HepG2 (cell line): Measurements from ENCODE around the gene ERC1. TPM values are rescaled to one million over a fixed set of nuclear protein-coding genes. Genes with fewer than 3 reads are reported as not detected.

Source experiments
- ATAC-seq: fragments of 200-7000 bp; cut with Tn5 transposase; 3 replicates; pipeline ENCODE4 v1.9.1; 2020; ENCODE audit warnings: mild to moderate bottlenecking, moderate library complexity
- BruUV-seq: library from RNA; stranded (reverse); fragments of 400-500 nt; replicated peaks from 2 replicates; lab custom pipeline; 2021; lab: Mats Ljungman, UMichigan
- CTCF ChIA-PET: fragments of 300-600 bp; formaldehyde crosslinking; extraction: SDS; loops from one replicate; lab custom pipeline; 2021; ENCODE audit warnings: low total read pairs, inconsistent platforms, low intra/inter-chr PET ratio; lab: Yijun Ruan, JAX
- POLR2A ChIA-PET: fragments of 350-600 bp; sonication (Branson Sonifier 250); formaldehyde crosslinking; loops from one replicate; lab custom pipeline; 2020; ENCODE audit warnings: antibody characterized with exemption, inconsistent platforms; lab: Yijun Ruan, JAX
- DNase-seq: peaks from one replicate; pipeline ENCODE4 v3.0.0-alpha.2; 2015; ENCODE audit warnings: low spot score
- FAIRE-seq: peaks from 3 replicates; lab custom pipeline; 2011; peaks lifted over from hg19 to GRCh38; lab: Jason Lieb, UNC
- H2AFZ ChIP-seq: one replicate; pipeline ENCODE4 v1.6.1; 2011; ENCODE audit warnings: low read length, inconsistent platforms
- H3K27ac ChIP-seq: fragments of 300-600 bp; 3 replicates; pipeline ENCODE4 v1.8.0; 2011; ENCODE audit warnings: mixed run types, mild to moderate bottlenecking, mixed read lengths, low read length, inconsistent platforms; ENCODE audit not compliant: insufficient read depth; ENCODE audit errors: extremely low read length
- H3K27me3 ChIP-seq, 2 experiments: fragments of 200-600 bp in 1 of 2; 2 replicates in 1 of 2; 3 replicates in 1 of 2; pipeline versions ENCODE4 v1.6.0 to v1.8.0; 2011; ENCODE audit warnings: low read length in 2 of 2, mild to moderate bottlenecking in 2 of 2, moderate library complexity in 2 of 2, inconsistent platforms in 1 of 2; ENCODE audit not compliant: insufficient read depth in 2 of 2, control insufficient read depth in 1 of 2
- H3K36me3 ChIP-seq, 2 experiments: fragments of 200-600 bp in 1 of 2; replicated peaks in 1 of 2; 2 replicates in 1 of 2; 3 replicates in 1 of 2; pipeline versions ENCODE4 v1.5.1 to v1.8.0; 2011; ENCODE audit warnings: low read length in 2 of 2, inconsistent platforms in 1 of 2; ENCODE audit not compliant: insufficient read depth in 2 of 2, control insufficient read depth in 1 of 2
- H3K4me1 ChIP-seq: 2 replicates; pipeline ENCODE4 v1.5.1; 2012; ENCODE audit warnings: low read length, inconsistent platforms; ENCODE audit not compliant: insufficient read depth
- H3K4me2 ChIP-seq: 2 replicates; pipeline ENCODE4 v1.6.0; 2011; ENCODE audit warnings: low read depth, low read length, inconsistent platforms
- H3K4me3 ChIP-seq, 3 experiments: fragments of 200-600 bp in 1 of 3; sonication (generic), shearing (Covaris generic) in 1 of 3; replicated peaks in 1 of 3; 2 replicates each; pipeline ENCODE4 v1.5.1; 2011 to 2016; ENCODE audit warnings: low read length in 3 of 3, inconsistent platforms in 2 of 3, low read depth in 2 of 3, mild to moderate bottlenecking in 2 of 3, control low read depth in 1 of 3, mixed read lengths in 1 of 3; ENCODE audit not compliant: insufficient read depth in 1 of 3
- H3K79me2 ChIP-seq: one replicate; pipeline ENCODE4 v1.6.1; 2011; ENCODE audit warnings: low read length, inconsistent platforms; ENCODE audit not compliant: insufficient read depth
- H3K9ac ChIP-seq: 2 replicates; pipeline ENCODE4 v1.6.0; 2011; ENCODE audit warnings: mild to moderate bottlenecking, low read depth, low read length, inconsistent platforms; ENCODE audit not compliant: insufficient read depth
- H3K9me3 ChIP-seq: 2 replicates; pipeline ENCODE4 v1.5.1; 2012; ENCODE audit warnings: mild to moderate bottlenecking, low read length
- H4K20me1 ChIP-seq: 2 replicates; pipeline ENCODE4 v1.6.0; 2011; ENCODE audit warnings: inconsistent platforms, mild to moderate bottlenecking, low read length, moderate library complexity; ENCODE audit not compliant: insufficient read depth
- AGO1 ChIP-seq: fragments of 200-400 bp; formaldehyde crosslinking; IDR thresholded peaks from 2 replicates; pipeline ENCODE4 v1.6.1; 2017; ENCODE audit warnings: mild to moderate bottlenecking, low read depth, low read length, moderate library complexity; ENCODE audit not compliant: poor library complexity, severe bottlenecking
- ARNT2 ChIP-seq: sonication (generic); formaldehyde crosslinking; IDR thresholded peaks from 2 replicates; pipeline ENCODE4 v1.8.0; 2022; ENCODE audit warnings: mild to moderate bottlenecking, low read depth, missing genetic modification reagents, moderate library complexity
- EHMT2 ChIP-seq: fragments of 200-600 bp; sonication (generic); IDR thresholded peaks from 2 replicates; pipeline ENCODE4 v1.7.0; 2017; ENCODE audit warnings: antibody characterized with exemption, low read depth, low read length, borderline replicate concordance
- ERF ChIP-seq: IDR thresholded peaks from 2 replicates; pipeline ENCODE4 v1.6.1; 2018; ENCODE audit warnings: missing biosample characterization, missing genetic modification reagents
- FOSL2 ChIP-seq: sonication (generic); formaldehyde crosslinking; IDR thresholded peaks from 2 replicates; pipeline ENCODE4 v1.4.0; 2020; ENCODE audit warnings: missing genetic modification reagents
- MXD4 ChIP-seq: IDR thresholded peaks from 2 replicates; pipeline ENCODE4 v1.6.1; 2016; ENCODE audit warnings: mild to moderate bottlenecking, missing biosample characterization, missing genetic modification reagents
- PAX8 ChIP-seq: sonication (generic); formaldehyde crosslinking; IDR thresholded peaks from 2 replicates; pipeline ENCODE4 v1.8.0; 2022; ENCODE audit warnings: mild to moderate bottlenecking, missing genetic modification reagents, borderline replicate concordance
- RAD21 ChIP-seq: fragments of 450-650 bp; formaldehyde crosslinking; IDR thresholded peaks from 2 replicates; pipeline ENCODE4 v1.5.0; 2020; ENCODE audit warnings: mild to moderate bottlenecking
- ZBTB14 ChIP-seq: sonication (generic); formaldehyde crosslinking; IDR thresholded peaks from 2 replicates; pipeline ENCODE4 v1.4.0; 2020; ENCODE audit warnings: missing genetic modification reagents
- ZBTB44 ChIP-seq: sonication (generic); formaldehyde crosslinking; IDR thresholded peaks from 2 replicates; pipeline ENCODE4 v1.4.0; 2020; ENCODE audit warnings: missing genetic modification reagents
- ZNF205 ChIP-seq: IDR thresholded peaks from 2 replicates; pipeline ENCODE4 v1.6.1; 2018; ENCODE audit warnings: missing biosample characterization, missing genetic modification reagents
- ZNF282 ChIP-seq: fragments of 450-650 bp; IDR thresholded peaks from 2 replicates; pipeline ENCODE4 v1.6.1; 2018; ENCODE audit not compliant: partially characterized antibody
- ZNF619 ChIP-seq: sonication (generic); formaldehyde crosslinking; IDR thresholded peaks from 2 replicates; pipeline ENCODE4 v1.4.0; 2020; ENCODE audit warnings: mild to moderate bottlenecking, missing genetic modification reagents
- ZNF780A ChIP-seq: sonication (generic); formaldehyde crosslinking; IDR thresholded peaks from 2 replicates; pipeline ENCODE4 v1.8.0; 2022; ENCODE audit warnings: mild to moderate bottlenecking, missing genetic modification reagents, moderate library complexity
- ZSCAN22 ChIP-seq: sonication (generic); formaldehyde crosslinking; IDR thresholded peaks from 2 replicates; pipeline ENCODE4 v1.4.0; 2020; ENCODE audit warnings: mild to moderate bottlenecking, missing genetic modification reagents
- WGBS: methylation state at CpG from one replicate; pipeline ENCODE4 v1.1.6; 2017; ENCODE audit warnings: low lambda C conversion rate; 5-methylcytosine and 5-hydroxymethylcytosine counted together
- in situ Hi-C: cut with HindIII; loops from 2 replicates; pipeline ENCODE4 v1.10.0; 2017; ENCODE audit warnings: low pct_unique_long_range_greater_than_20kb; ENCODE audit not compliant: extremely low pct_ligation_motif_present
- intact Hi-C: fragments of 100-400 bp; cut with micrococcal nuclease; formaldehyde crosslinking; loops from one replicate; pipeline ENCODE4 v1.10.0; 2022; ENCODE audit not compliant: unreplicated experiment
- polyA plus RNA-seq, 8 experiments: library from polyadenylated mRNA; depleted of rRNA in 3 of 8; stranded (reverse) in 7 of 8; unstranded in 1 of 8; fragments of >200 nt; fragmentation: Illumina TruSeq in 4 of 8; extraction: Trizol in 4 of 8; gene quantifications; 2 replicates each; pipeline versions ENCODE4 v1.2.1 to v1.2.3, GENCODE V29; 2011 to 2016; ENCODE audit warnings: low read depth in 4 of 8, missing spikeins in 1 of 8, mixed read lengths in 1 of 8; ENCODE audit not compliant: insufficient read depth in 1 of 8
- total RNA-seq, 5 experiments: library from RNA; depleted of rRNA; stranded (reverse); fragments of >200 nt; fragmentation: Illumina TruSeq; extraction: Trizol; gene quantifications; 2 replicates each; pipeline ENCODE4 v1.2.3, GENCODE V29; 2016; ENCODE audit warnings: low read depth in 1 of 5
- TF ChIP-seq, protein P1 (sequence below): sonication (generic); formaldehyde crosslinking; IDR thresholded peaks from 2 replicates; pipeline ENCODE4 v1.5.0; 2020; ENCODE audit warnings: missing genetic modification reagents

Gene ERC1
- total and polyA plus RNA-seq, 2 of the 13 experiments (the other 11 are each of a cell fraction or from before 2014, with no cell fraction given), result 6.1 to 12.4 TPM

- in situ Hi-C loops, result no loop called here
- FAIRE-seq, result no peak
- no peak for DNase-seq
- no peaks in the 10 kb centered on the region for H3K36me3 ChIP-seq
- BruUV-seq, result no TSS peak
- H3K79me2 ChIP-seq, result no peaks in the 10 kb centered on the region
- no peak overlapping the region for H3K4me3 ChIP-seq
- peaks cover 1 to 16% of the 10 kb centered on the region in 2 experiments; a peak in 4 of 5 replicates for H3K27me3 ChIP-seq
- POLR2A ChIA-PET, result no interaction called here
- H3K9me3 ChIP-seq, result no peaks in the 10 kb centered on the region
- no peaks in the 10 kb centered on the region for H4K20me1 ChIP-seq
- no peak overlapping the region for H2AFZ ChIP-seq
- H3K27ac ChIP-seq, result no peak overlapping the region
- H3K4me1 ChIP-seq, result no peaks in the 10 kb centered on the region
- TF ChIP-seq ZNF282 (no peak), MXD4 (no peak), ZNF619 (no peak), ZNF205 (no peak), EHMT2 (no peak), PAX8 (CRISPR knock-in tag) (no peak)
- TF ChIP-seq, protein P1, sequence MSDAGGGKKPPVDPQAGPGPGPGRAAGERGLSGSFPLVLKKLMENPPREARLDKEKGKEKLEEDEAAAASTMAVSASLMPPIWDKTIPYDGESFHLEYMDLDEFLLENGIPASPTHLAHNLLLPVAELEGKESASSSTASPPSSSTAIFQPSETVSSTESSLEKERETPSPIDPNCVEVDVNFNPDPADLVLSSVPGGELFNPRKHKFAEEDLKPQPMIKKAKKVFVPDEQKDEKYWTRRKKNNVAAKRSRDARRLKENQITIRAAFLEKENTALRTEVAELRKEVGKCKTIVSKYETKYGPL (CRISPR knock-in tag), result no peak
- TF ChIP-seq, all 625 proteins: peak for 0
- Histone ChIP-seq H3K4me2 (no peak overlapping the region), H3K9ac (no peak overlapping the region)
- intact Hi-C loops, result no loop called here
- WGBS, result 41% methylated on average over 10 of the region's 10 CpGs
- CTCF ChIA-PET, result no interaction called here
- ATAC-seq, result no peak
Observed at GRCh38 chr12:1510056-1510812, 519.2 kb downstream of the ERC1 start.

DNA sequence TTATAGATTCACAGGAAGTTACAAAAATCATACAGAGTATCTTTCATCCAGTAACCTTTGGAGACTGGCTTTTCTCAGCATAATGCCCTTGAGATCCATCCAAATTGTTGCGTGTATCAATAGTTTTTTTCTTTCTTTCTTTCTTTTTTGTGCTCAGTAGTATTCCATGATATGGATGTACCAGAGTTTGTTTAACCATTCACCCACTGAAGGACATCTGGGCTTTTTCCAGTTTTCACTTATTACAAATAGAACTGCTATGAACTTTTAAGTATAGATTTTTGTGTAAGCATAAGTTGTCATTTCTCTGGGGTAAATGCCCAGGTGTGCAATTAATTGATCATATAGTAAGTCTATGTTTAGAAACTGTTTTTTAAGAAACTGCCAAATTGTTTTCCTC, 524.0 kb downstream of the ERC1 start:
- ChIA-PET POLR2A (no interaction called here), CTCF (no interaction called here)
- Histone ChIP-seq H3K9me3 (no peaks in the 10 kb centered on the region), H3K27ac (no peak overlapping the region), H3K4me1 (peaks cover 21% of the 10 kb centered on the region), H3K79me2 (no peaks in the 10 kb centered on the region), H3K36me3 (no peaks in the 10 kb centered on the region), H3K4me3 (no peak overlapping the region), H3K4me2 (no peak overlapping the region), H2AFZ (no peak overlapping the region), H4K20me1 (no peaks in the 10 kb centered on the region; the same call in 1 of the 2 replicates), H3K27me3 (no peaks in the 10 kb centered on the region; a peak in 2 of 5 replicates), H3K9ac (no peak overlapping the region)
- BruUV-seq, result no TSS peak
- in situ Hi-C loops, result loop anchor here (5.0 kb wide), 1 partner anchor 77 kb away; the partner anchor contains the start of gene FBXL14
- intact Hi-C loops, result loop anchor here (5.0 kb wide), 1 partner anchor 398 kb away; no protein-coding TSS in a partner anchor
- FAIRE-seq, result no peak
- no peak for ATAC-seq
- no peak for DNase-seq
- 32% methylated on average over 1 of the region's 1 CpG for WGBS
- TF ChIP-seq ZBTB14 (no peak), ERF (CRISPR knock-in tag) (no peak), RAD21 (CRISPR knock-in tag) (no peak), ZSCAN22 (CRISPR knock-in tag) (no peak), ZBTB44 (CRISPR knock-in tag) (no peak), ARNT2 (CRISPR knock-in tag) (no peak), FOSL2 (CRISPR knock-in tag) (no peak), AGO1 (no peak), ZNF780A (CRISPR knock-in tag) (no peak)
